NCI-H69 (cell line): ENCODE measurements around the gene KIF16B.
A peak's percentile ranks its signal among the peaks of the same experiment; 100 is the strongest.
"Not testable (repeated sequence)": the region's sequence is repeated elsewhere in the genome, so short reads cannot be mapped to it uniquely, and the experiment has no call there.

ENCODE experiments used
- DNase-seq: peaks from one replicate; lab custom pipeline; 2025; lab: John Stamatoyannopoulos, UW

Gene KIF16B

DNA sequence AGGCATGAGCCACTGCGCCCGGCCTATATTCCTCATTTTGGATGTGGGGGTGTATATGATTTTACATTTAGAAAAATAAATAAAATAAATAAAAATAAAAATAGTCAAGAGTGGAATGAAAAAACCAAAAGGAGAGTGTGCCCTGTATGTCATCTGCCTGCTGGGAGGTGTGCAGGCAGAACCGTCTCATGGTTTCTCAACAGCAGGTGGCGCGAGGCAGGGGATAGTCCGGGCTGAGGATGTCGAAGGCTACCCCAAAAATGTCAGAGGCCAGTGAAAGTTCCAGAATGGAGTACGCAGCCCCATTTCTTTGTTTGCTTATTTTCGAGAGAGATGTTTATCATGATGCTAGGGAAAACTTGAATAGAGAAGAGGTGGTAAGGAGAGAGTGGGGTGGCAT lies 16.4 kb upstream of the KIF16B start:
- no peak for DNase-seq

DNA sequence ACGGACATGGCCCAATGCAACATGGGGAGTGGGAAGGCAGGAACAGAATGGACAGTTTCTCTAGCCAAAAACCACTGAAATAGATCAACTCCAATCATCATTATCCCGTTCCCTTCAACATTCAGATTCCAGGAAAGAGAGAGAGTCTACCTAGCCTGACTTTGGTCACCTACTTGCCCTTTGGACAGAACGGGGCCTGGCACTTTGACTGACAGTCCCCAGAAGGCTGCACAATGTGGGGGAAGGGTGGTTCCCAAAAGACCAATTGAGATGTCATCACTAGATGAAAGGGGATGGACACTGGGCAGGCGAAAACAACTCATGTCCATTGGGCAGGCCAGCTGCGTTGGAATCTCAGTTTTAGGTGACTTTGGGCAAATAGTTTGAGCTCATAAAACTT lies 15.0 kb upstream of the KIF16B start:
- no peak for DNase-seq

DNA sequence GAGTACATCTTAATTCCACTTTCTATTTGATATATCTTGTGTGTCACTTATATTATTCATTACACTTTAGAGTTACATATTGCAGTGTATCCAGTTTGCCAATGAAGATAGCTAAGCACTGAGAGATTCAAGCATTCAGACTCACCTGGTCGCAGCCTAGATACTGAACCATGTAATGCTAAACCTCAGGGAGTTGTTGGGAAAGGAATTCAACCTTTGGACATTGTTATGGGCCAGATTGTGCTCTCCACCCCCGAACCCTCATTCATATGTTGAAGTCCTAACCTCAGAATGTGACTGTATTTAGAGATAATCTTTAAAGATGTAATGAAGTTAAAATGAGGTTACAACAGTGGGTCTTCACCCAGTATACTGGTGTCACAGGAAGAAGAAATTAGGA lies 13.8 kb upstream of the KIF16B start:
- no peak for DNase-seq

- DNase-seq: no peak
Measured at GRCh38 chr20:16583474-16583873, 10.2 kb upstream of the KIF16B start.

GRCh38 chr20:16581241-16581640 lies 8.0 kb upstream of the KIF16B start:
- no peak for DNase-seq

- peak; percentile 64 for DNase-seq
Measured at GRCh38 chr20:16580620-16581019, 7.4 kb upstream of the KIF16B start.

DNA sequence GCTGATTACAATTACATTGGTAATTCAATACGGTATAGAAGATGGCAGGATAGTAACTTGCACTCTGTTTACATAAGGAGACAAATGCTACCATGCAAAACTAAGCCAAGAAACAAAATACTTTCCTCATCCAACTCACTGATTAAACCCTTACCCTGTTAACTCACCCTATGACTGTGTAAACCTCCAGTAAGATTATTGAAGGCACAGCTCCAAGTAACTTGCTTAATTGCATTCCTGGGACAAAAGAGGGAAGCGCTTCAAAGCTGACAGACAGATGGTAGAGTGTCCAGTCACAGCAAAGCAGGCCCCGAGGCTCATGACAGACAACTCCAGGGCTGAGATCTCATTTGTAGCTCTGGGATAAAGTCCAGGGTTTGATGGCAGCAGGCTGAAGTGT lies 6.9 kb upstream of the KIF16B start:
- DNase-seq: peak; percentile 93

DNA sequence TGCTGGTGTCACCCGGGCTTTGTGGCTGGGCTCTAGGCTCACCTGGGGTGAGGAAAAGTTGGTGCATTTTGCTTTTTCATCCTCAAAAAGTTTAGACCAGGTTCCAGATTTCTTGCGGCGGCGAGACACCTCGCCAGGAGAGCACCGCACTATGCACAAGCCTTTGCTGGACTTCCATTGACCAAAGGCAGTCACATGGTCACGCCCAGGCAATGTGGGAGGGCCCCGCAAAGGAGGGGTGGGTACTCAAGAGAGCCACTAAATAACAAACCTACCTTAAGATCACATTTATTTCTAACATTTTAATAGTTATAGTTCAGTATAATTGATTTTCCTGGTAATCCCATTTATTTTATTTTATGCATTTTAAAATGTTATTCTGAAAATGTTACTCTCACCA lies 3.0 kb upstream of the KIF16B start:
- no peak for DNase-seq

DNA sequence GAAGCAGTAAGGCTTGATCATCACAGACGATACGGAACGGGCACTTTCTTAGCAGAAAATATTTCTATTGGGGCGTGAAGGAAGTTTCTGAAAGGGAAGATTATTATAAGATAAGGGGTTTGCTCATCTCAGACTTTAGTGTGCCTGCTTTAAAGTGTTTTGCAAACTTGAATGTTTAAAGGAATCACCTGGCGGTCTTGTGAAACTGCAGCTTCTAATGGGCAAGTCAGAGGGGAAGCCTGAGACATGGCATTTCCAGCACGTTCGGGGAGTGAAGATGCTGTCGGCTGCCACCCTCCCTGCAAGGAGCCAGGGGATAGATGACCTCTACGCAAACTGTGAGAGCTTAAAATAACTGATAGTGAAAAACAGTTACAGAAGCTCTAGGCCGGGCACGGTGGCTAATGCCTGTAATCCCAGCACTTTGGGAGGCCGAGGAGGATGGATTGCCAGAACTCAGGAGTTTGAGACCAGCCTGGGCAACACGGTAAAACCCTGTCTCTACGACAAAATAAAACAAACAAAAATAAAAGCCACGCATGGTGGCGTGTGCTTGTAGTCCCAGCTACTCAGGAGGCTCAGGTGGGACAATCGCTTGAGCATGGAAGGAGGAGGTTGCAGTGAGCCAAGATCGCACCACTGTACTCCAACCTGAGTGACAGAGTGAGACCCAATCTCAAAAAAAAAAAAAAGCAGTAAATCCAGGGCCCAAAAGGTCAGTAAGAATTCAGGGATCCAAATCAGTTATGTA lies 2.3 kb upstream of the KIF16B start:
- no peak for DNase-seq

DNA sequence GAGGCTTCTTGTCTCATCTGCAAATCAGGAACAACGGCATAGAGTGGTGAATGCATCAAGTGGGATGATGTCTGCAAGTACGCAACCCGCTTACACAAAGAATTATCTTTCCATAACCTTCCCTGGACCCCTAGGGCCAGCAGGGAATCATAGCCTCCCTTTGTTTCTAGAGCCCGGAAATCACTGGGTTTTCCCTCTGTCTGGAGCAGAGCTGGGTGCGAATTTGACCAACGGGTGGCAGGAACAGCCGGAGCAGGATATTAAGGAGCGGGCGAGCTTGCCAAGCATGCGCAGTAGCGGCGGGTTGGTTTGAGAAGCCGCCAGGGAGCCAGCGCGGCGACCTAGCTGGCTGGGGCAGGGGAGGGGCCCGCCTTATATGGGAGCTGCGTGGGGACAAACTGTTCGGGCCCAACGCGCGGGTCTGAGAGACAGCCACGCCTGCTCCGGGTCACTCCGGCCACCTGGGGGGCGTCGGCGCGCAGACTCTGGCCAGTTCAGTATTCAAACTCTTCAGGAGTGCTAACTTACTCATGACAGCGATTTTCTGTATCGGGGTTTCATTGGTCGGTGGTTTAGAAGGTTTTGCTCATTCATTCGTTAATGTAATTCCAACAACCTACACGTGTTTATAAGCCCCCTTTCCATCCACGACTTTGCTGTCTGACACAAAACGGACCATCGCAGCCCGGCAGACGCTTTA lies 1.6 kb upstream of the KIF16B start:
- peak; percentile 78 for DNase-seq

DNA sequence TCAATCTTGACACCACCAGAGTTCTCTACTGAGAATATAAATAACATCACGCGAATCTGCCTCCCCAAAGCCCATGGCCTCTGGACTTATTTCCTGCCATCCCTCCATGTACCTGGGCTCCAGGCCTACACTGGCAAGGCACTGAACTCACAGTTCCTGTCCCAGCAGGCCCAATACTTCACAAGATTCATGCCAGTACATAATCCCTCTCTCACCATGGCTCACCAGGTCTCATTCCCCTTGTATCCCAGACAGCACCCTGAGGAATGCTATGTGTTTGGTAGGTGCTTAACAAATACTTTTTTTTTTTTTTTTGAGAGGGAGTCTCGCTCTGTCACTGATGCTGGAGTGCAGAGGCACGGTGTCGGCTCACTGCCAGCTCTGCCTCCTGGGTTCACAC lies 1.9 kb downstream of the KIF16B start:
- no peak for DNase-seq

DNA sequence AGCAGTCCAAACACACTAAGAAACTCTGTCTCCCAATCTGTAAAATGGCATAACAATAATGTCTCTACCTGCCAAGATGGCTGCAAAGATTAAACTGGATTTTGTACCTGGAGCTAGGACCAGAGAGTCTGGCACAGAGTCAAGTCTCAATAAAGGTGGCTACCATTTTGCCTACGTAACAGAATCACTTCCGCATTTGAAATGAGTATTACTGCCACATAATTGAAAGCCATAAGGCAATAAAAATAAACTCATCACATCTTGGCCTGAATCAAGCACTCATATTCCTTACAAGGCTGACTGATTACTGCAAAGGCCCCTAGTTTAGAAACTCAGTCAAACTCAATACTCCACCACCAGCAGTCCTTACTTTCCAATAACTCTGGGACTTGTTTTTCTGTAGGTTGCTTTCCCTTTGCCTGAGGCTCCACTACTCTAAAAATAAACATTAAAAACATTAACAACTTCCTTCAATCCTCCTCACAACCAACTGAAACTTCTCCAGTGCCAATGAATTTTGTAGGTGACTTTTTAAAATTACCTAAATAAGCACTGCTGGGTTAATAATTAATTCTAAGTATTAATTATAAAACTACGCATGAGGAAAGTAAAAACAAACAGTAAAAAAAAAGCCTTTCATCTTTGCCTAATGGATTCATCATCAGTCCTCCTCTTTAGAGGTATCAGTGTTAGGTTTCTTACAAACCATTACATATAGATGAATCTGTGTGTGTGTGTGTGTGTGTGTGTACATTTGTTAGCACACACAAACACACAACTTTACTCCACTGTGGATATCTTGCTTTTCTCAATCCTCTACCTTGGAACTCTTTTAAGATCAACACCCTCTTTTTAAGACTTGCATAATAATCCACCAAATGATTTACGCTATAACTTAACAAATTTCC lies 3.7 kb downstream of the KIF16B start:
- no peak for DNase-seq

GRCh38 chr20:16566080-16566479 lies 7.2 kb downstream of the KIF16B start:
- DNase-seq: no peak

- DNase-seq: not testable (repeated sequence)
Measured at GRCh38 chr20:16564079-16564478, 9.2 kb downstream of the KIF16B start.

DNA sequence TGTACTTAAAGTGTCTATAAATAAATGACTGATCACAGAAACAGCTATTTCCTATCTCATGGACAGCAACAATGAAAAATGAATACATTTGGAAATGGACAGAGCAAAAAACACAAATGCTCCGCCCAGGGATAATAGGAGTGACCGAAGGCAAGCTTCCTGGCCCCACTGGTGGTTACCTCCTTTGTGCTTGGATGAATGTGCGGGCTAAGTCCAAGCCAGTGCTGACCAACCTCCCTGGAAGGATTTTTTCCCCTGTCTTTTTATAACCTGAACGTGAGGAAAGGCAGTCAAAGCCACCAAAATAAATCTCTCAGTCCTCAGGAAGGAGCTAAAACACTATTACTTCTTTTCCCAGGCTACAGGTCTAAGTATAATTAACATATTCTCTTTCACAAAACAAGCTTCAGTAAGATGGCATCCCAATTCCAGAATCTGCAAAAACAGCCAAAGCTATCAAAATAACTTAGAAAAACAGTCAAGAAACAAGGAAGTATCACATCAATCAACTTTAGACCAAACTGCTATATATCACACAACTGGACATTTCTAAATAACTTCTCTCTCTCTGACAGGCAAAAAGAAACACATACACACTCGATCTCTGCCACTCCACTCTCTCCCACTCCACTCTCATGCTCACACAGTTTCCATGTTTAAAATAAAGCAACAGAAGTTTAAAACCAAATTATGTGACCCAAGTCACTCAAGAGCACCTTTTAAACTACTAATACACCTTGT lies 10.0 kb downstream of the KIF16B start:
- DNase-seq: no peak

DNA sequence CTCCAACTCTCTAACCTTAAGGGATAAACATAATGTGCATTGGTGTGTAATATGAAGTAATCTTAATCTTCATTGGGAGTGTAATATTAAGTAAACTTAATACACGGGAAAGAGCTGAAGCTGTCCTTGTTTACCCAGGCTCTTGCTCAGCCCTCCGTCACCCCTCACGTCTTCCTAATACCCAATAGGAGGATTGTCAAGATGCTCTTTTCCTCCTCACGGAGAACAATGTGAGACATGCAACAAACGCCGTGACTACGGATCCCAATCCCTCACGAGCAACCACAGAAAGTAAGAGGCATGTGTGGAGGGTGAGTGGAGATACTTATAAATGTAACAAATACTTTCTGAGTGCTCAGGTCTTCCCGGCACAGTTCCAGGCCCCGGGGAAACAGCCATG lies 11.0 kb downstream of the KIF16B start:
- DNase-seq: no peak

DNA sequence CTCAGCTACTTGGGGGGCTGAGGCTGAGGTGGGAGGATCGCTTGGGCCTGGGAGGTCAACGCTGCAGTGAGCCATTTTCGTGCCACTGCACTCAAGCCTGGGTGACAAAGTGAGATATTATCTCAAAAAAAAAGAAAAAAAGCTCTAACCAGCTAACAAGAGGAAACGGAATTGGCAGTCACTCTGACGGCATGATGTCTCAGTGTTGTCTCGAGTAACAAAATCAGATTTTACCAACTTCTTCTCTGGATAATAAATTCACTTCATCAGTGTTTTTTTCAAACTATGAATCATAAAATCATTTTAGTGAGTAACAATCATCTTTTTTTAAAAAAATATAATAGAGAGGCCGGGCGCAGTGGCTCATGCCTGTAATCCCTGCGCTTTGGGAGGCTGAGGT lies 12.6 kb downstream of the KIF16B start:
- DNase-seq: no peak

- no peak for DNase-seq
Measured at GRCh38 chr20:16560216-16560615, 13.0 kb downstream of the KIF16B start.

- DNase-seq: no peak
Measured at GRCh38 chr20:16556301-16556700, 16.9 kb downstream of the KIF16B start.

- DNase-seq: no peak
Measured at GRCh38 chr20:16555754-16556153, 17.5 kb downstream of the KIF16B start.

DNA sequence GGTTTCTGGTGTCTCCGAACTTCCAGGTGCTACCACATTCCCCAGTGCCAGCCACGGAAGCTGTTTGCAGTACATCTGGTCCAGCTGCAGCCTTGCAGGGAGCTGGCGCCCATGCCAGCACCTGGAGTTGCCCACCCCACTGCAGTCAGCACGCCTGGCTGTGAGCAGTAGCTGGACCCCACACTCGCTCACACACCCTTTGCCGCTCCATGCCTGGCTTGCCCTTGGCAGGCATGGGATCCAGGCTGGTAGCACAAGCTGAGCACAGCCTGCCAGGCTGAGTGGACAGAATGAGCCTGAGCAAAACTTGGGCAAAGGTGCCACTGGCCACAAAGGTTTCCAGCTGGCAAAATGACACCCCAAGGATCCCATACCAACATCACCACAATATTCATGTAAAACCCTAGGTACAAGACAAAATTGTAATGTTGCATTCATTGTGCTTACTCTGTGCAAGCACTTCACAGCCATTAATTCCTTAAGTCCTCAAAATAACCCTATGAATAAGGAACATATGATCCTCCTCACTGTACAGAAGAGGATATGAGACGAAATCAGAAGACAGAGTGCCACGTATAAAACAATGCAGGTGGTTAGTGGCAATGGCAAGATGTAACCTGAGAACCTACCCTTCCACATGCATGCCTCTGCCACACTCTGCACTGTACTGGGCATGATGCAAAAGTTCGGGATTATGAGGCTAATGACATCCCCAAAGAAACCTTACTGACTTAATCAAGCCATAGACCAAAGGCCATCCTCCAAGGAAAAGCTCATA lies 18.3 kb downstream of the KIF16B start:
- DNase-seq: no peak
